HL-60 (cell line): ENCODE data around the gene CNTN1.

Source experiments
- CTCF ChIP-seq: IDR thresholded peaks from one replicate; pipeline ENCODE4 v1.5.1; 2011; ENCODE audit warnings: low read length, control low read depth, inconsistent platforms; ENCODE audit not compliant: insufficient read depth
- GABPA ChIP-seq: IDR thresholded peaks from 2 replicates; pipeline ENCODE4 v1.6.1; 2012; ENCODE audit warnings: low read depth
- POLR2AphosphoS5 ChIP-seq: IDR thresholded peaks from 2 replicates; pipeline ENCODE4 v1.6.1; 2012; ENCODE audit warnings: low read depth
- TF ChIP-seq, protein P1 (sequence below): IDR thresholded peaks from 2 replicates; pipeline ENCODE4 v1.6.1; 2012; ENCODE audit warnings: low read depth; ENCODE audit not compliant: insufficient replicate concordance

GRCh38 chr12:41053046-41053445, 360.8 kb downstream of the CNTN1 start:
- TF ChIP-seq POLR2AphosphoS5 = no peak
- no peak for TF ChIP-seq CTCF
- TF ChIP-seq GABPA = no peak
- TF ChIP-seq, protein P1, sequence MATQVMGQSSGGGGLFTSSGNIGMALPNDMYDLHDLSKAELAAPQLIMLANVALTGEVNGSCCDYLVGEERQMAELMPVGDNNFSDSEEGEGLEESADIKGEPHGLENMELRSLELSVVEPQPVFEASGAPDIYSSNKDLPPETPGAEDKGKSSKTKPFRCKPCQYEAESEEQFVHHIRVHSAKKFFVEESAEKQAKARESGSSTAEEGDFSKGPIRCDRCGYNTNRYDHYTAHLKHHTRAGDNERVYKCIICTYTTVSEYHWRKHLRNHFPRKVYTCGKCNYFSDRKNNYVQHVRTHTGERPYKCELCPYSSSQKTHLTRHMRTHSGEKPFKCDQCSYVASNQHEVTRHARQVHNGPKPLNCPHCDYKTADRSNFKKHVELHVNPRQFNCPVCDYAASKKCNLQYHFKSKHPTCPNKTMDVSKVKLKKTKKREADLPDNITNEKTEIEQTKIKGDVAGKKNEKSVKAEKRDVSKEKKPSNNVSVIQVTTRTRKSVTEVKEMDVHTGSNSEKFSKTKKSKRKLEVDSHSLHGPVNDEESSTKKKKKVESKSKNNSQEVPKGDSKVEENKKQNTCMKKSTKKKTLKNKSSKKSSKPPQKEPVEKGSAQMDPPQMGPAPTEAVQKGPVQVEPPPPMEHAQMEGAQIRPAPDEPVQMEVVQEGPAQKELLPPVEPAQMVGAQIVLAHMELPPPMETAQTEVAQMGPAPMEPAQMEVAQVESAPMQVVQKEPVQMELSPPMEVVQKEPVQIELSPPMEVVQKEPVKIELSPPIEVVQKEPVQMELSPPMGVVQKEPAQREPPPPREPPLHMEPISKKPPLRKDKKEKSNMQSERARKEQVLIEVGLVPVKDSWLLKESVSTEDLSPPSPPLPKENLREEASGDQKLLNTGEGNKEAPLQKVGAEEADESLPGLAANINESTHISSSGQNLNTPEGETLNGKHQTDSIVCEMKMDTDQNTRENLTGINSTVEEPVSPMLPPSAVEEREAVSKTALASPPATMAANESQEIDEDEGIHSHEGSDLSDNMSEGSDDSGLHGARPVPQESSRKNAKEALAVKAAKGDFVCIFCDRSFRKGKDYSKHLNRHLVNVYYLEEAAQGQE = no peak
